Fibroblast of lung (primary cell): Measurements from ENCODE around the gene RIMS3.

Experiments used
- CTCF ChIP-seq, 2 donors: IDR thresholded peaks in 1 of 2; conservative IDR thresholded peaks in 1 of 2; 1 replicate in 1 of 2; 2 replicates in 1 of 2; pipeline ENCODE4 v1.5.1; 2011 to 2012; ENCODE audit warnings: low read length in 2 of 2, control low read depth in 1 of 2, inconsistent platforms in 1 of 2, low read depth in 1 of 2, mild to moderate bottlenecking in 1 of 2
- EZH2 ChIP-seq: IDR thresholded peaks from 2 replicates; pipeline ENCODE4 v1.5.1; 2012; ENCODE audit warnings: low read length, control low read depth, mild to moderate bottlenecking; ENCODE audit errors: missing control alignments

GRCh38 chr1:40636777-40637176 lies 28.7 kb downstream of the RIMS3 start:
- no peak for TF ChIP-seq CTCF (conservative IDR thresholded peaks at IDR 0.05 in 1 of 2, IDR thresholded peaks at IDR 0.05 in 1 of 2; ENCODE audit: low read depth in 1 of 2, low read length in 2 of 2)
- no peak for TF ChIP-seq EZH2
